ENCODE results near the gene IFT81. TPM values are rescaled to one million over a fixed set of nuclear protein-coding genes. Genes with fewer than 3 reads are reported as not detected.

Gene IFT81
- total RNA-seq (2021) (9.3 to 10.5 TPM (median 10.4 TPM) in 3 replicates), Bru-seq, nascent RNA (percentile 55 among the genes with signal in this experiment)
- long read RNA-seq, experiment 1, transcript IFT81-201 (19 exons, 3,108 nt): minor isoform, 16 of 59 reads
- long read RNA-seq, experiment 1, transcript IFT81-209 (19 exons, 2,710 nt): major isoform, 25 of 59 reads
- long read RNA-seq, experiment 1, partial matches to known transcripts: 7 of 59 reads
- long read RNA-seq, experiment 1, other reads (novel, unspliced or antisense): 9 of 59 reads
- long read RNA-seq, experiment 2, partial matches to known transcripts: 10 of 19 reads
- long read RNA-seq, experiment 2, other reads (novel, unspliced or antisense): 9 of 19 reads
- long read RNA-seq, experiment 3, transcript IFT81-209 (19 exons, 2,710 nt): major isoform, 5 of 17 reads
- long read RNA-seq, experiment 3, partial matches to known transcripts: 4 of 17 reads
- long read RNA-seq, experiment 3, other reads (novel, unspliced or antisense): 5 of 17 reads

- Mint-ChIP-seq H3K4me3 (peak within 1 kb of the TSS; percentile 90), H3K27ac (peak within 1 kb of the TSS; percentile 60; the same call in 1 of the 2 replicates), H3K9me3 (no peaks in the 10 kb centered on the region), H3K27me3 (ENCODE audit: low read depth) (peaks cover 35% of the 10 kb centered on the region), H3K4me1 (peaks cover 24% of the 10 kb centered on the region), H3K36me3 (no peaks in the 10 kb centered on the region)
- DNase-seq (ENCODE audit: low spot score) (peak; percentile 94), ATAC-seq (peak; percentile 83)
- ChIA-PET POLR2A (no interaction called here), CTCF (interaction anchor here (0.6 to 1.7 kb wide), 7 partner anchors 22 to 344 kb away, joined by 3 to 14 read pairs (median 4); partner anchors contain the start of genes ARPC3, FAM216A and GPN3)
- 0 out of 2 replicates have a peak, but pooled peaks have one; percentile 8 for TF ChIP-seq SP1 (CRISPR knock-in tag; conservative IDR thresholded peaks at IDR 0.05)
- TF ChIP-seq CREB1 (CRISPR knock-in tag; IDR thresholded peaks at IDR 0.05): no peak
- TF ChIP-seq ZNF281 (CRISPR knock-in tag; IDR thresholded peaks at IDR 0.05): no peak
- TF ChIP-seq HMGA2 (CRISPR knock-in tag; IDR thresholded peaks at IDR 0.05): no peak
- TF ChIP-seq ZNF138 (CRISPR knock-in tag; conservative IDR thresholded peaks at IDR 0.05): no peak
- TF ChIP-seq HMGXB4 (CRISPR knock-in tag; IDR thresholded peaks at IDR 0.05): peak; percentile 55; the same call in 1 of the 2 replicates
- no peak for TF ChIP-seq NR2C2 (CRISPR knock-in tag; IDR thresholded peaks at IDR 0.05)
- peak; percentile 56; the same call in 1 of the 2 replicates for TF ChIP-seq ARID4B (CRISPR knock-in tag; IDR thresholded peaks at IDR 0.05; ENCODE audit: borderline replicate concordance)
- TF ChIP-seq STAT6 (CRISPR knock-in tag; conservative IDR thresholded peaks at IDR 0.05; ENCODE audit: low read depth): no peak
- TF ChIP-seq GRHL2 (CRISPR knock-in tag; IDR thresholded peaks at IDR 0.05; ENCODE audit: insufficient replicate concordance, severe bottlenecking): no peak
- TF ChIP-seq E2F5 (CRISPR knock-in tag; IDR thresholded peaks at IDR 0.05): 0 out of 2 replicates have a peak, but pooled peaks have one; percentile 42
- TF ChIP-seq SMAD3 (CRISPR knock-in tag; IDR thresholded peaks at IDR 0.05; ENCODE audit: borderline replicate concordance): no peak
- no peak for TF ChIP-seq E2F4 (CRISPR knock-in tag; IDR thresholded peaks at IDR 0.05; ENCODE audit: borderline replicate concordance, low read depth)
- TF ChIP-seq ZBTB43 (CRISPR knock-in tag; IDR thresholded peaks at IDR 0.05): no peak
- no peak for TF ChIP-seq CTCF (IDR thresholded peaks at IDR 0.05)
- TF ChIP-seq IRF2 (CRISPR knock-in tag; IDR thresholded peaks at IDR 0.05; ENCODE audit: borderline replicate concordance, low read depth): no peak
Measured at GRCh38 chr12:110124269-110124995, at the start of gene IFT81. TSS of gene IFT81 (plus strand) at chr12:110124357. CDS start at chr12:110127381, 3,024 bp downstream.
